Central memory CD4-positive, alpha-beta T cell (primary cell): ENCODE data around the gene GASK1A.
A peak's percentile ranks its signal among the peaks of the same experiment; 100 is the strongest.

Experiments used
- DNase-seq: peaks from one replicate; pipeline ENCODE4 v3.0.0; 2022

GASK1A gene

GRCh38 chr3:43015572-43015971 lies 36.5 kb downstream of the GASK1A start:
- peak; percentile 12 for DNase-seq

GRCh38 chr3:43015991-43016865 lies 37.1 kb downstream of the GASK1A start:
- DNase-seq, result peak; percentile 41

- DNase-seq, result no peak
Observed at GRCh38 chr3:43017004-43017403, 37.9 kb downstream of the GASK1A start.

- no peak for DNase-seq
Observed at GRCh38 chr3:43017593-43018195, 38.6 kb downstream of the GASK1A start.

GRCh38 chr3:43018246-43018645 lies 39.1 kb downstream of the GASK1A start:
- DNase-seq, result no peak

GRCh38 chr3:43019006-43019809 lies 40.1 kb downstream of the GASK1A start:
- DNase-seq, result no peak

GRCh38 chr3:43019826-43020225 lies 40.7 kb downstream of the GASK1A start:
- DNase-seq, result no peak

GRCh38 chr3:43021186-43021585 lies 42.1 kb downstream of the GASK1A start:
- DNase-seq, result no peak

- no peak for DNase-seq
Observed at GRCh38 chr3:43022121-43022520, 43.0 kb downstream of the GASK1A start.

- DNase-seq, result no peak
Observed at GRCh38 chr3:43023066-43023465, 44.0 kb downstream of the GASK1A start.

- peak; percentile 2 for DNase-seq
Observed at GRCh38 chr3:43023746-43024145, 44.6 kb downstream of the GASK1A start.

- peak; percentile 70 for DNase-seq
Observed at GRCh38 chr3:43024181-43024885, 45.2 kb downstream of the GASK1A start.

GRCh38 chr3:43025423-43025822 lies 46.3 kb downstream of the GASK1A start:
- no peak for DNase-seq

GRCh38 chr3:43028001-43028400 lies 48.9 kb downstream of the GASK1A start:
- no peak for DNase-seq

- no peak for DNase-seq
Observed at GRCh38 chr3:43028678-43029490, 49.8 kb downstream of the GASK1A start.

- DNase-seq, result no peak
Observed at GRCh38 chr3:43030162-43030935, 51.2 kb downstream of the GASK1A start.

- DNase-seq, result no peak
Observed at GRCh38 chr3:43031485-43031884, 52.4 kb downstream of the GASK1A start.

- no peak for DNase-seq
Observed at GRCh38 chr3:43031889-43032545, 52.9 kb downstream of the GASK1A start.

GRCh38 chr3:43032646-43033628 lies 53.8 kb downstream of the GASK1A start:
- no peak for DNase-seq
